SKM-1 treated with dmso at 0.1 percent for 144 hours (cell line): ENCODE results near the gene EXD1.
"Not testable (repeated sequence)": the region's sequence is repeated elsewhere in the genome, so short reads cannot be mapped to it uniquely, and the experiment has no call there.

Experiments
- DNase-seq: peaks from one replicate; lab custom pipeline; 2025; ENCODE audit not compliant: unreplicated experiment; lab: John Stamatoyannopoulos, UW

The EXD1 gene

DNA sequence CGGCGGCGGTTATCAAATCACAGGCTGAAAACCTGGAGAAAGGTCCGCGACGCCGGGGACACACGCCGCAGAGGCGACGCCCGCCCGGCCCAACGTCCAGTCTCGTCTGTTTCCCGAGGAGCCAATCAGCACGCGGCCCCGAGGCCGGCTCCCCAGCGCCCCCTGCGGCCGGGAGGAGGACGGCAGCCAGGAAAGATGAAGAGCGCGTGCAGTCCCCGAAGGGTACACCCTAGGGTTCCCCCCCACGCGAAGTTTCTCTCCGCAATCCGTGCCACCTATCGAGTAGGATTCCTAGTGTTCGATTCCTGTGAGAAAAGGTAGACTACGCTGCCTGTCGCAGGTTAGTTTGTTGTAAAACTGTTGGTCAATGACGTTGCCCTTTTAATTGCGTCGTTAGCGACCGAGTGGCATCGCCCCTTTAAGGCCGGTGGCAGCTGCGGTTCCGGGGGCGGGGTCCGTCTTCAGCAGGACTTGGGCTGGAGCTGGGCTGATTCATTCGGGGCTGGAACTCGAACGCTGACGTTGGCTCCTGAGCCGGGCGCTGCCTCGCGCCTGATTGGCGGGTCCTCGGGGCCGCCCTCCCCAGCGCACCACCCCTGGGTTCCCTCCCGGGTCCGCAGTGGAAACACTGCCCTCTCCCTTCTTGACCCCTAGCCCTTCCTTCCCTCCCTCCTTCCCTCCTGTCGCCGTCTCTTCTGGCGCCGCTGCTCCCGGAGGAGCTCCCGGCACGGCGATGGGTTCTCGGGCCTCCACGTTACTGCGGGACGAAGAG lies at the start of gene EXD1, which contains the start of gene CHP1:
EXD1 (minus strand) TSS at position 108 of the 772 bp plus-strand sequence. CDS start 4,182 bp downstream, outside the sequence.
CHP1 (plus strand) TSS at position 619 of the 772 bp plus-strand sequence; CDS start at position 734, 115 bp downstream.
- DNase-seq = peak; percentile 95

DNA sequence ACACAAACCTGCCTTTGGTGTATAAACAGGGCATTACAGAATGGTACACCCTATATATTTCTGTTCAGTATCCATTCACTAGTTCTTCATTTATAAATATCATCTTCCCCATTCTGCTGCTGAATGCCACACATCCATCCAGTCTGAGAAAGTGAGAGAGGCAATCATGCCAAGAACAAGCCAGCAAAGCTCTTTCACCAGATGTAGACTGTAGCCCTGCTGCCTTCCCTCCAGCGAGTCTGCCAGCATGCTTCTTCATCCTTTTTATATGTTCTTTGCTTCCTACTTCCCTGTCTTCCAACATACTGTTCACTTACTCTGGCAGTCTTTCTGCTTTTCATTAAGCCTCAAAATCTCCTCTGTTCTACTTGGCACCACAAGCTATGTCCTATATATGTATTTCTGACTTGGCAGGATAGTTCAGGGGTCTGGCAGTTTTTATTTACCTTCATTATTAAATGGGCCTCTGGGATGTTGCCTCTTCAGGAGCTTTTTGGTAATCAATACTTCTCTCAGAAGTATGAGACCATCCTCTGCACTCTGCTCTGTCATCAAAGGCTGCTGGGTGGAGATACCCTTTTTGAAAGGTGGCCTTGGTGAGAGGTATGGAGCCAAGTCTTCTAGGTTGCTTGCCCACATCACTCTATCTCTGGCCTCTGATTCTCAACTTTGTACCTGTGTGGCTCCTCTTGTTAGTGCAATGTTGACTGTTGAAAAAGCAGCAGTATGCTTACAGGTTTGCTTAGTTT lies 49.2 kb upstream of the EXD1 start:
- no peak for DNase-seq

GRCh38 chr15:41278319-41278718 lies 47.8 kb upstream of the EXD1 start:
- peak; percentile 60 for DNase-seq

- peak; percentile 78 for DNase-seq
Measured at GRCh38 chr15:41276831-41277230, 46.3 kb upstream of the EXD1 start.

DNA sequence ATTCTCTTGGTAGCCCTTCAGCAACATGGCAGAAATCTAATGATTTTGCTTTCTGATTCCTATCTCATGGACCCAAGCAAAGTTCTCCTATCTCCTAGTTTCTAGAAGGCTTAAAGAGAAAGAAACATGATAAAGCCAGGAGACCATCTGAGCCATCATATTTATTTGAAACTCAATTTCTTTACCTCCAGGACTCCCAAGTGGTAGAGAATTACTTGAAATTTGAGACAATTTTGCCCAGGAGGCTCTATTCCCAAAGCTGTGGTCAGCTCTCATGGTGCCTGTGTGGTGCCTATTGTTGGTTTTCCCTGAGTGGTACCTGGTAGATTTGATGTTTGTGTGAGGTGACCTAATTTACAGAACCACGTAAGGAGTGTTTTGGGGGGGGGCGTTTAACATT lies 39.3 kb upstream of the EXD1 start:
- DNase-seq = no peak

GRCh38 chr15:41263891-41264351 lies 33.4 kb upstream of the EXD1 start:
- peak; percentile 53 for DNase-seq

- DNase-seq = no peak
Measured at GRCh38 chr15:41262571-41262970, 32.0 kb upstream of the EXD1 start.

DNA sequence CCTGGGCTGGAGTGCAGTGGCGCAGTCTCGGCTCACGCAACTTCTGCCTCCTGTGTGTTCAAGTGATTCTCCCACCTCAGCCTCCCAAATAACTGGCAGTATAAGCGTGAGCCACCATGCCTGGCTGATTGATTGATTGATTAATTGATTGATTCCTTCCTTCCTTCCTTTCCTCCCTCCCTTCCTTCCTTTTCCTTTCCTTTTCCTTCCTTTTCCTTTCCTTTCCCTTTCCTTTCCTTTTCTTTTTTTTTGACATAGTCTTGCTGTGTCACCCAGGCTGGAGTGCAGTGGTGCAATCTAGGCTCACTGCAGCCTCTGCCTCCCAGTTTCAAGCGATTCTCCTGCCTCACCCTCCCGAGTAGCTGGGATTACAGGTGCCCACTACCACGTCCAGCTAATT lies 30.4 kb upstream of the EXD1 start:
- not testable (repeated sequence) for DNase-seq

GRCh38 chr15:41259546-41260189 lies 29.1 kb upstream of the EXD1 start:
- DNase-seq = no peak

DNA sequence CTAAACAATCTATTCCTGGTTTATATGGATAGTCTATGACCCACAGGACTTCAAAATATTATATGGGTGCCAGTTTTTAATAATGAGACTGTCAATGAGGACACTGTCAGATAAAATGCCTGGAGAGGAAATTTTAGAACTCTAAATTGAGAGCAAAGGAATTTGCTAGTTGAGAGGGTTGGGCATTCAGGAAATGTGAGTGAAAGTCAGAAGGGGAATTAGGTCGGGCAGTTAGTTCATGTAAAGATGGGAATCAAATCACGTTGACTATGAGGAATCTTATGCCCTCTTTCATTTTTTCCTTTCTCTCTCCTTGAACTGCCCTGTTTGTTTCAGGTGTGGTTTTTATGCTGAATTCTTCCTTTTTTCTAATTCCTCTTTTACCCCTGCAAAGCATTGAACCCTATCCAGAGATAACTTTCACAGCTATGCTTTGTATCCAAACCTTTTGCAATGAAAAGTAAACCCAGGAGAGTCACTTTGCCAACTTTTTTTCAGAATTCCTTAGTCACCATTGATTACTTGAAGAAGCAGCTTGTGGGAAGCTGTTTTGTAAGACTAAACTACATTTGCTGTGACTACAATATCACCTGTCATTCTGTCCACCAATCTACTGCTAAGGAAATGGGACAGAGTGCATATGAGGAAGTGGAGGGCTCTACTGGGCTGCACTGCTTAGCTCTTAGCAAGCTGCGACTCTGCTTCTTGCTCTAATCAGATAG lies 28.4 kb upstream of the EXD1 start:
- peak; percentile 69 for DNase-seq

DNA sequence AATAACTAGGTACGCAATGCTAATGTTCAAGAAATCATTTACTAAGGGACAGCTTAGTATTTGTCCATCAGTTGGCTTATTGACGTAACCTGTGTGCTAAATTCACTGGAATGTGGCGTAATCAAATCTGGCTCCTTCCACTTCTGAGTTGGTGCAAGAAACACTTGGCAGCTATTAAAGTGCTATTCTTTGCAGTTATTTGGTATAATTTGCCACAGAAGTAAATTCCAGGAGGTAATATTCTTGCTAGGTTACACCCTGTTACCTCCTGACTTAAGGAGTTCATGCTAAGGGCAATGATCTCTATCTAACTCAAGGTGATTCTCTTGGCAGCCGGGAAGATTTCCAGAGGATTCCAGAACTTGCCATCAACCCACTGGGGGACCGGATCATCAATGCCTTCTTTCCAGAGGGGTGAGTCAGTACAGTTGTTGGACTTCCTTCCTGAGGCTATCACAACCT lies 26.1 kb upstream of the EXD1 start:
- DNase-seq = no peak

- no peak for DNase-seq
Measured at GRCh38 chr15:41256103-41256502, 25.5 kb upstream of the EXD1 start.

- DNase-seq = no peak
Measured at GRCh38 chr15:41254560-41254959, 24.0 kb upstream of the EXD1 start.

GRCh38 chr15:41251411-41251810 lies 20.9 kb upstream of the EXD1 start:
- DNase-seq = no peak

GRCh38 chr15:41250745-41251144 lies 20.2 kb upstream of the EXD1 start:
- DNase-seq = not testable (repeated sequence)

GRCh38 chr15:41241221-41241964 lies 10.8 kb upstream of the EXD1 start:
- no peak for DNase-seq

DNA sequence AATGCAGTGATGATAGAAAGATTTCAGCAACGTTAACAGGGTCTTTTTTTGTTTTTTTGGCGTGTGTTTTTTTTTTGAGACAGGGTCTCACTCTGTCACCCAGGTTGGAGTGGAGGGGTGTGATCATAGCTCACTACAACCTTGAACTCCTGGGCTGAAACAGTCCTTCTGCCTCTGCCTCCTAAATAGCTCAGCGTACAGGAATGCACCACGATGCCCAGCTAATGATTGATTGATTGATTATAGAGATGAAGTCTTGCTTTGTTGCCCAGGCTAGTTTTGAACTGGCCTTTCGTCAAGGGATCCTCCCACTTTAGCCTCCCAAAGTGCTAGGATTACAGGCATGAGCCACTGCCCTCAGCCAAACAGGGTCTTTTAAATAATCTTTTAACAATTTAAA lies 7.5 kb upstream of the EXD1 start:
- no peak for DNase-seq

DNA sequence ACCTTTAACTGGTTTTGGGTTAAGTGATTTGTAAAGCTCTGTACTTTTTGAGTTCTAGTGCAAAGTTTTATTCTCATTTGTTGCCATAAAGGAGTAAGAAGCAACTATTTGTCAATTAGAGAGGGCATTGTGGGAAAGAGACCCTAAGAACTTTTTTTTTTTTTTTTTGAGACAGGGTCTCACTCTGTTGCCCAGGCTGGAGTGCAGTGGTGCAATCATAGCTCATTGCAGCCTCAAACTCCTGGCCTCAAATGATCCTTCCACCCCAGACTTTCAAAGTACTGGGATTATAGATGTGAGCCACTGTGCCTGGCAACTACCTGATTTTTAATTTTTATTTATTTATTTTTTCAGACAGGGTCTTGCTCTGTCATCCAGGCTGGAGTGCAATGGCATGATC lies 5.4 kb upstream of the EXD1 start:
- no peak for DNase-seq

GRCh38 chr15:41235228-41235627 lies 4.7 kb upstream of the EXD1 start:
- DNase-seq = not testable (repeated sequence)

- no peak for DNase-seq
Measured at GRCh38 chr15:41233367-41233771, 2.8 kb upstream of the EXD1 start.
